Activated gamma-delta T cell (primary cell): ENCODE results near the gene MYH11.

Experiments
- DNase-seq: peaks from one replicate; lab custom pipeline; 2025; lab: John Stamatoyannopoulos, UW

Gene MYH11

DNA sequence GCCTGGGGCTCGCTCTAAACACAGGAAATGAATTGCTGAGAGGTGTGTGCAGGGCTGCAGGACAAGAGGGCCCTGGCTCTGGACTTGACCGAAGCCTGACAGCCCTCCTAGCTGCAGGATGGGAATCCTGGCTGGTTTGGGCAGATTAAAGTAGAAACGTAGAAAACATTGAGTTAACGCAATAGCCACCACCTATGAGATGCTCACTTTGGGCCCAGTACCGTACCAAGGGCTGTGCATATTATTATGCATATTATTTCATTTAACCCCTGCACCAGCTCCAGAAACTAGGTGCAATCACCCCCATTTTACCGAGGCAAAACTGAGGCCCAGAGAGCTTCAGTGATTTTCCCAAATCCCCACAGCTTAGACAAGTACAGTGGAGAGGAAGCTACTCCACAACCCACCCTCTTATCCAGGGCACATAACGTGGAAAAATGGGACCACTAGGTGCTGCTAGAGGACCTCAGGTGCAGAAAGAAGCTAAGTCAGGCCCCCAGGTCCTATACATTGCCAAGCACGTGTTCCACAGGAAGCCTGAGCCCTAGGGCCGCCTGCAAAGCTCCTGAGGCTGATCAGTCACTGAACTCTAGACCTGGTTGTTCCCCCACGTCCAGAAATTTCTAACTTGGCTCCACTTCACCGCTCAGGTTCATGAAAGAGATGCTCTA is 79.2 kb downstream of the MYH11 start:
- no peak for DNase-seq

DNA sequence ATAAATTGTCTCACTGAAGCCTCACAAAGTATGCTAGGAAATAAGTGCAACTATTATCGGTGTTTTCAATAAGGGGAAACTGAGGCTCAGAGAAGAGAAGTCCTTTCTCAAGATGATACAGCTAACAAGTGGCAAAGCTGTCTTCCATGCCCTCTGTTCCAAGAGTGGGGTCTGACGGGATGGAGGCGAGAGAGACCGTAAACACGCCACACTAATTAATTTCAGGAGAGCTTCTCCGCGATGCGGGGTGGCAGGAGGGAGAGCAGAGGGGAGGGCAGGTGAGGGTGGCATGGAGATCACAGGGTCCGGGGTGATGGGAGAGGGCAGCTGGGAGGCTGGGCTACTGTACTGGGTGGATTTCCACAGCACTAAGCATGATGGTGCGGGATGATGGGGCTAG is 80.3 kb downstream of the MYH11 start:
- DNase-seq = no peak

DNA sequence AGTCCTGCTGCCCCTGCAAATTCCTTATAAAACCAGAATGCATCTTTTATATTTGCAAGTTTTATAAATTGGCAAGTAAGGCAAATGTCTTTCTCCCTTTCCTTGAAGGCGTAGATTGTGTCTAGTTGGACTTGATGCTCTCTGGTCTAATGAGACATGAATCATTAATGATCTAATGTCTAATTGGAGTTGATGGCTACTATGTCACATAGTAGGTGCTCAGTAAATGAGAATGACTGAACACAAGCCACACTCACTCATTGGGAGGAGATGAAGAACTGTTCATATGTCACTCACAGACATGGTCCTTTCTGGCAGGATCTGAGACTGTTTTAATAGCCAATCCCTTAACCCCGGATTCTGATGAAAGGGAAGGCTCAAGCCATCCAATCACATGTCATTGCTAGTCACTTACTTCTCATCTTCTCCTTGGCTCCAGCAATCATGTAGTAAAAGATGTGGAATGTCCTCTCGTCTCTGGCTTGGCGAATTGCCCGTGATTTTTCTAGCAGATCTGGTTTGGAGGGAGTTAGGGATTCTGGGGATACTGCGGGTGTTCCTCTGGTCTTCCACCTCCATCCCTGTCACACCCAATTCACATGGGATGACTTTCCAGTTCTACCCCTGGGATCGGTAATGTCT is 81.0 kb downstream of the MYH11 start:
- no peak for DNase-seq

DNA sequence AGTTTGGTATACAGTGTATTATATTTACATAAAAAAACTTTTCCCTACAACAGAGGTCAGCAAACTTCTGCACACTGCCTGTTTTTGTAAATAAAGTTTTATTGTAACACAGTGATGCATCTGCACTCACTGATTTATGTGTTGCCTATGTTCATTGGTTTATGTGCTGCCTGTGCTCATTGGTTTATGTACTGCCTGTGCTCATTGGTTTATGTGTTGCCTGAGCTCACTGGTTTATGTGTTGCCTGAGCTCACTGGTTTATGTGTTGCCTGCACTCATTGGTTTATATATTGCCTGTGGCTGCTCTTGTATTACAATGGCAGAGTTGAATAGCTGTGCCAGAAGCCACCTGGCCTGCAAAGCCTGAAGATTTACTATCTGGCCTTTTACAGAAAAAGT is 81.6 kb downstream of the MYH11 start:
- DNase-seq = no peak

DNA sequence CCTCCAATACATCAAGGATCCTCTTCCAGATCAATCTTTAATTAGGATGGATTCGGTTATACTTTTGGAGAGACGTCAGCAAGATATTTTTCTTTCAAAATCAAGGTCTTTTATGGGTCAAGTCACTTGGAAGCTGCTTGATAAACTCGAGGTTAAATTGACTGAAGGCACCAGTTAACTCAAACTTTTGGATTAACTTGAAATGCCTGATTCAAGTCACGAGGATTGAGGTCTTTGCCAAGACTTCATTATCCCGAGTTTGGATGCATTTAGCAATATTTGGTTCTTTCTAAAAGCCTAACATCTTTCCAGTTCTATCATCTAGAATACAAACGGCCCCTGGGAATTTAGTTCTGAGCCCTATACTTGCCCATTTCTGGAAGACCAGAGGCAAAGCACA is 82.9 kb downstream of the MYH11 start:
- DNase-seq = no peak

DNA sequence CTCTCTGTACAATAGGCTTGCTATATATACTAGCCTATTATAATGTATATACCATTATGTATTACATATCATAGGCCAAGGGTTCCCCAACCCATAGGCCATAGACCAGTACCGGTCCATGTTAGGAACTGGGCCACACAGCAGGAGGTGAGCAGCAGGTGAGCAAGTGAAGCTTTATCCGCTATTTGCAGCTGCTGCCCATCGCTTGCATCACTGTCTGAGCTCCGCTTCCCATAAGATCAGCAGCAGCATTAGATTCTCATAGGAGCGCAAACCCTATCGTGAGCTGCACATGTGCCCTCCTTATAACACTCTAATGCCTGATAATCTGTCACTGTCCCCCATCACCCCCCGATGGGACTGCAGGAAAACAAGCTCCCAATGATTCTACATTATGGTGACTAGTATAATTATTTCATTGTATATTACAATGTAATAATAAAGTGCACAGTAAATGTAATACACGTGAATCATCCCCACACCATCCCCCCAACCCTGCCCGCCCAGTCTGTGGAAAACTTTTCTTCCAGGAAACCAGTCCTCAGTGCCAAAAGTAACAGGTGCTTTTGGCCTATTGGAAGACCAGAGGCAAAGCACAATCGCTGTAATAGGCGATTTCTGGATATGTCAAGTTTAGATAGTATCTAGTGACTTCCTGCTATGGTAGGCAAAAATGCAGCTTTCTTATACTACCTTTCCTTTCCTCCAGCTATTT is 84.1 kb downstream of the MYH11 start:
- DNase-seq = no peak

DNA sequence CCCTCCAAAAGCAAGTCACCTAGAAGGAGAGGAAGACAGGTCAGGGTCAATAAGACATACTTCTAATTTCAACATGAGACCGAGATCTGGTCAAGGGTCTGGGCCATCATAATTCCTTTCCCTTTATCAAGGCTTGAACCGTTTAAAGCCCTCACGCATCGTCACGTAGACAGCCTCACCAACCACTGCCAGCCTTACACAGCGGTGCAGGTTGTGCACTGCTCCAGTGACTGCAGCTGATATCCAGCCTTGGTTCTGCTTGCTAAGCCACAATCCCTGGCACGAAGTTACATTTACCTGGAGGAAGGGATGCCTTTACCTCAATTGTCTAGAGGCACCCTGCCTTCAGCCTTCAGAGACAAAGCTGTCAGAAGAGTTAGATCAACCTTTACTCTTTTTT is 85.1 kb downstream of the MYH11 start:
- no peak for DNase-seq

DNA sequence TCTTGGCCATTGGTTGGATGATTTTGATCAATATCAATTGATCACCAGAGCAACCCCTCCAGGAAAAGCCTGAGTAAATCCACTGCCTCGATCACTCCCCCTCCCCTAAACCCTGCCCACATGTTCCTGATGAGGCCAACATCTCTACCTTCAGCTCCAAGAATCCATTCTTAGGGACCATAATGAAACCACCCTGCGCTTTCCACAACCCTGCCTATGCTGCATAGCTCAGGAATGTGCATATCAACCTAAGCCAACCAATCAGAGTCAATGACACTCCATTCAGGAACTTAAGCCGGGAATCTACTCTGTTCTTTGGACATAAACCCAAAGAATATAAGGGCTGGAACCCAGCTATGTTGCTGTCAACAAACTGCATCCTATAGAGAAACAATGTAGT is 86.3 kb downstream of the MYH11 start:
- no peak for DNase-seq

DNA sequence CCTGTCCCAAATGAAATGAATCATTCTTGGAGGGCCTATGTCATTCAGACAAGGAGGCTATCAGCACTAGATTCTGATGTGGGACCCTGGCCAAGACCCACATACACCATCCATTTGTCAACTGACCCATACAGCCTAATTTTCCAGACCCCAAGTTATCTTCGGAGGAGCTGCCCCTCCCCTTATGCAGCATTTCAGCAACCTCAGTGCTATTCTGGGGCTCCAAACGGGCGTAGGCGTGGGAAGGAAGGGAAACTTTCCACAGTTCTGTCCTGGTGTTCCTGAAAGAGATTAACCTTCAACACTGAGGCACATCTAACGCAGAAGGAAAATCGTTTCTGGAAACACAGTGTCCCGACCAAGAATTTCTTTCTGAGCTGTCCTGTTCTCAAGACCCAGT is 86.7 kb downstream of the MYH11 start:
- no peak for DNase-seq

DNA sequence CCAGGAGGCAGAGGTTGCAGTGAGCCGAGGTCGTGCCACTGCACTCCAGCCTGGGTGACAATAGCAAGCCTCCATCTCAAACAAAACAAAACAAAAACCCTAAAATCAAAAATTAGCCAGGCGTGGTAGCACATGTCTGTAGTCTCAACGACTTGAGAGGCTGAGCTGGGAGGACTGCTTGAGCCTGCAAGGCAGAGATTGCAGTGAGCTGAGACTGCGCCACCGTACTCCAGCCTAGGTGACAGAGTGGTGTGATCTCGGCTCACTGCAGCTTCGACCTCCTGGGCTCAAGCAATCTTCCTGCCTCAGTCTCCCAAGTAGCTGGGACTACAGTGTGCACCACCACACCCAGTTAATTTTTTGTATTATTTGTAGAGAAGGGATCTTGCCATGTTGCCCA is 87.6 kb downstream of the MYH11 start:
- no peak for DNase-seq

DNA sequence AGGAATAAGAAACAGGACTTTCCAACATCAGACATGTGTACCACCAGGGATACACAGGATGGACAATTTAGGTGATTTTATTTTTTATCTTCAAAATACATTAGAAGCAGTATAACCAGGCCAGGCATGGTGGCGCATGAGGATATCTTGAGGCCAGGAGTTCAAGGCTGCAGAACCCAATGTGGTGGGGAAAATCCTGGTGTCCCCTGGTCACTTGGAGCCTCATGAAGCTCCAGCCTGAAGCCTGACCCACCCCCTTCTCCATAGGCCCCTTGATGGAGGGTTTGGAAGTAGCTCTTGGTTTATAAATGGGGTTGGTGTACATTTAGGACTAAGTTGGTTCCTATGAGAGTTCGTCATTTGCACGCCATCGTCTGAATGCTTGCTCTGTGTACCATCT is 88.6 kb downstream of the MYH11 start:
- no peak for DNase-seq

DNA sequence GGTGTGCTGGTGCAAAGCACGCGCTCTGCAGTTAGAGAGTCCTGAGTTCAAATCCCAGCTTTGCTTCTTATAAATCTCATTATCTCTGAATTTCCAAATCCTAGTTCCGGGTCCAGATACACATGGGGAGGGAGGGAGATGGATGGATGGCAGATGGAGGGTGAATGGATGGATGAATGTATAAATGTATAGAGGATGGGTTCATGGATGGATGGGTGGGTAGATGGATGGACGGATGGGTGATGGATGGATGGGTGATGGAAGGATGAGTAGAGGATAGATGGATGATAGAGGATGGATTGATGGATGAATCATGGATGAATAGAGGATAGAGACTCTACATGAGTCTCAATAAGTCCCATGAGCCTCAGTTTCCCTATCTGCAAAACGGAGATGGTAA is 89.9 kb downstream of the MYH11 start:
- DNase-seq = no peak

DNA sequence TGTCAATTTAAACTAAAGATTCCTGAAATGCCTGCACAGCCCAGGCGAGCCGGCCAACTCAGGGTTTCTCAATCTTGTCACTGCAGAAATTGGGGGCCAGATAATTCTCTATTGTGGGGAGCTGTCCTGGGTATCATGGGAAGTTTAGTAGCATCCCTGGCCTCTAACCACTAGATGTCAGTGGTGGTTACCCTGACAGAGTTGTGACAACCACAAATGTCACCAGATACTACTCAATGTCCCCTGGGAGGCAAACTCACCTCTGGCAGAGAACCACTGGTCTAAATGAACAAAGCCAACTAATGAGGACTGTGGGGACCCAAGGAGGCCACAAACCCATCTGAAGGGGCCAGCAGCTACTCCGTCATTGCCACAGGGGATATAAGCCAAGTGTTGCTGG is 90.9 kb downstream of the MYH11 start:
- DNase-seq = no peak

DNA sequence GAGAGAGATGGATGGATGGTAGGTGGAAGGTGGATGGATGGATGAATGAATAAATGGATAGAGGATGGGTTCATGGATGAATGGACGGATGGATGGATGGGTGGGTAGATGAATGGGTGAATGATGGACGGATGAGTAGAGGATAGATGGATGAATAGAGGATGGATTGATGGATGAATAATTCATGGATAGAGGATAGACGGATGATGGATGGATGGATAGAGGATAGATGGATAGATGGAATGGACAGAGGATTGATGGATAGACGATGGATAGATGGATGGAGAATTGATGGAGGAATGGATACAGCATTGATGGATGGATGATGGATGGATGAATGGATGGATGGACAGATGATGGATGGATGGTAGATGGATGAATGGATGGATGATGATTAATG is 91.7 kb downstream of the MYH11 start:
- no peak for DNase-seq

DNA sequence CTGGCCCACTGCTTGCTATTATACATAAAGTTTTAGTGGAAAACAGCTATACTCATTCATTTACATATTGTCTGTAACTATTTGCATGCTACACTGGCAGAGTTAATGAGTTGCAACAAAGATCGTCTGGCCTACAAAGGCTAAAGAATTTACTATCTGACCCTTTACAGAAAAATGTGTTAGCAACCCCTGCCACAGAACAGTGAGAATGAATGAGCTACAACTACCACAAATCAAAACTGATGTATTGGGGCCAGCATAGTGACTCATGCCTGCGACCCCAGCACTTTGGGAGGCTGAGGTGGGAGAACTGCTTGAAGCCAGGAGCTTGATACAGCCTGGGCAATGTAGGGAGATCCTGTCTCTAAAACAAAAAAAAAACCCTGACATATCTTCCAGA is 92.7 kb downstream of the MYH11 start:
- no peak for DNase-seq

DNA sequence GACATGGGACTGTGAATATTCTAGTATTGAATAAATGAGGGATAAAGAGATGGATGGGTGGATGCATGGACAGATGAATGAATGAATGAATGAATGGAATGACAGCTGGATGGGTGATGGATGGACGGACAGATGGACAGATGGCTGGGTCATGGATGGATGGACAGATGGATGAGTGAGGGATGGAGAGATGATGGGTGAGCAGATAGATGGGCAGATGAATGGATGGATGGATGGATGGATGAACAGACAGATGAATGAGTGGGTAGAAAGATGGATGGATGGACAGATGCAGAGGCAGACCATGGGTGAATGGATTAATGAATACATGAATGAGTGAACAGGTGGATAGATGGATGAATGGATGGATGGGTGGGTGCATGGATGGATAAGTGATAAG is 96.7 kb downstream of the MYH11 start:
- no peak for DNase-seq

DNA sequence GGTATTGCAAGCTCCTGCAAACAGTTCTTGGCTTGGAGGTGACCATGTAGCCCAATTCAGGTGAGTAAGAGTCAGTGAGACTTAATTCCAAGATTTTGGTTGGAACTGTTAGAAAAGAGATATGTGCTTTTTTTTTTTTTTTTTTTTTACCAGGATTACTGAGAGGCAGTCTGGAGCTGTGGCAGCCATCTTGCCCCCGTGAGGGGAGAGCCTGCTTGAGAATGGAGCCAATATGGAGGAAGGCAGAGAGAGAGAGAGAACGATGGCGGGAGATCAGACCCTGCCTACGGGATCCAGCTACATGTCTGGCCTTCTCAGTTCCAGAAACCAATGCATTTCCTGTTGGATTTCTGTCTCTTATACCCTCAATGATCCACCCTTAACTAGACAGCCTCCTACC is 97.8 kb downstream of the MYH11 start:
- no peak for DNase-seq

DNA sequence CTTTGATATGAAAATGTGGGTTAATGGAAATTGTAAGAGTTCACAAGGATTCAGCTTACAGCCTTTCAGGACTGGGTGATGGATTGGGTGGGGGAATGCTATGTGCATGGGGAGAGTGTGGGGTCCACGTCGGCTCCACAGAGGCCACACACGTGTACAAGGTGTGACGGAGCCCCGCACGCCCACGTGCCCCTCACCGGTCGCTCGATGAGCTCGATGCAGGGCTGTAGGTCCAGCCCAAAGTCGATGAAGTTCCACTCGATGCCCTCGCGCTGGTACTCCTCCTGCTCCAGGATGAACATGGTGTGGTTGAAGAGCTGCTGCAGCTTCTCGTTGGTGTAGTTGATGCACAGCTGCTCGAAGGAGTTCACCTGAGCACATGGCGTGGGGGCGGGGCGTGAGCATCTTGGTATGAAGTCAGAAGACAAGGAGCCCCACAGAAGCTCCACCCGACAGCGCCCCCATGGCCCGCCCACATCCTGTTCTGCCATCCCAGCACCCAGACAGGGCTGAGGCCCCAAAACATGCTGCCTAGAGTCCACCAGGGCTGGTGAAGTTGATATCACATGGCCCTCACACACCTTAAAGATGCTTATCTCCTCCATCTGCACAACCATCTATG is 99.1 kb downstream of the MYH11 start:
- DNase-seq = no peak

DNA sequence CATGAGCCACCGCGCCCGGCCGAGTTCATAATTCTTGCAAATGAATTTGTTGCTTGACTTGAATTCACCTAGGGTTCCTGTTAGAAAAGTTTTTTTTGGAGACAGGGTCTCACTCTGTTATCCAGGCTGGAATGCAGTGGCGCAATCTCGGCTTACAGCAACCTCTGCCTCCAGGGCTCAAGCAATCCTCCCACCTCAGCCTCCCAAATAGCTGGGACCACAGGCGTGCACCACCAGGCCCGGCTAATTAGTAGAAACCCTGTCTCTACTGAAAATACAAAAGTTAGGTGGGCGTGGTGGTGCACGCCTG is 99.8 kb downstream of the MYH11 start:
- no peak for DNase-seq

DNA sequence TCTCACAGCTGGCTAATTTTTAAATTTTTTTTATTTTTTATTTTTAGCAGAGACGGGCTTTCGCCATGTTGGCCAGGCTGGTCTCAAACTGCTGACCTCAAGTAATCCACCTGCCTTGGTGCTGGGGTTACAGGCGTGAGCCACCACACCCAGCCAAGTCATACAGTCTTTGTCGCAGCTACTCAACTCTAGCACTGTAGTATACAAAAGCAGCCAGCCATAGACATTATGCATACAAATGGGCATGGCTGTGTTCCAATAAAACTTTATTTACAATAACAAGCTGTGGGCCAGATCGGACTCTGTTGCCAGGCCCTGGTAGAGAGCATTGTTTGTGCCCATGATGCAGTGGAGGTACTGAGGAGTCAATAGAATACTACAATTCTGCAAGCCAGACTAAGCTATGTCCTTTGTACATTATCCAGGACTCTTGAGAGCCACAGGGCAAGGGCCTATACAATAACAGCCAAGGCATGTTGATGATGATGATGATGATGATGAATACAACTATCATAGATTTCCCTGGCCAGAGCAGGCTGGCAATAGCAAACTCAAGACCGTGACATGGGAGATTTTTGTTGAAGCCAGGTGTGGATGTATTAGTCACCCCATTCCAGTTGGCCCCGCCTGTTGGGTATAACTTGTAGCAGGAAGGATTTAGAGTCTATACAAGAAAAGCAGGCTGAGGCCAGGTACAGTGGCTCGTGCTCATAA is 101.8 kb downstream of the MYH11 start:
- DNase-seq = no peak

DNA sequence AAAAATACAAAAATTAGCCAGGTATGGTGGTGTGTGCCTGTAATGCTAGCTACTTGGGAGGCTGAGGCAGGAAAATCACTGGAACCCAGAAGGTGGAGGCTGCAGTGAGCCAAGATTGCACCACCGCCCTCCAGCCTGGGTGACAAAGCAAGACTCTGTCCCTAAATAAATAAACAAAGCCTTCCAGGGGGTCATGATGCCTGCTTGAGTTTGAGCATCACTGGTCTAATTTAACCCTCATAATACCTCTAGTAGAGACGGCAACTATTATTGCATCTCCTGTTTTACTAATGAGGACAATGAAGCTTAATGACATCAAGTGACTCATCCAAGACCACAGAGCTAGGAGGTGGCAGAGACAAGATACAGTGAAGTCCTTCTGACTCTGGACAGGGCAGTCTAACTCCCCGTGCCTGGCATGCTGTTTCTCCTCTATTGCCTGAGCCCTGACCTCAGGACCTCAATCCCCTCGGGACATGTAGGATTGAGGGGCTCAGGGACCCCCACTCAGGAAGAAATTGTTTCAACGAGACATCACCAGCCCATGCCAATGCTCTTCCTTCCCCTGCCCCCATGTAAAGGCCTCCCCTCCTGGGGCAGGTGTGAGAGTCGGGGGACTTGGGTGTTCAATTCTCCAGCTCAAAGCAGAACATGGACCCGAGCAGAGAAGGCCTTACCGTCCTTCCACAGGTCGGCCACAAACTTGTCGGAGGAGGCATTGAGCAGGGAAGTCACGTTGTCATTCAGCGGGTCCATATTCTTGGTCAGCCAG is 103.9 kb downstream of the MYH11 start:
- no peak for DNase-seq

DNA sequence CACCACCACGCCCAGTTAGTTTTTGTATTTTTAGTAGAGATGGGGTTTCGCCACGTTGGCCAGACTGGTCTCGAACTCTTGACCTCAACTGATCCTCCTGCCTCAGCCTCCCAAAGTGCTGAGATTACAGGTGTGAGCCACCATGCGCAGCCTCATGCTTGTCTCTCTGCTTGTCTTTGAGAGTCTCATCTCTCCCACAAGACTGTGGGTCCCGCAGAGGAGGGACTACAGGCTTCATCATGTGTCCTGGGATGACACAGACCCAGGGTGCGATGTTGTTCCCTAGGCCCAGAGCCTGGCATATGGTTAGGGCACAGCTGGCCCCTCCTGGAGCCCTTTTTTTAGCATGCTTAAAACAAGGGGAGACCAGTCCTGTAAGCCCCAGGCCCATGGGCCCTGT is 104.9 kb downstream of the MYH11 start:
- no peak for DNase-seq
